HG03045 (cell line): ENCODE measurements around the gene MAN1B1.

ENCODE experiments used
- ATAC-seq: cut with Tn5 transposase; IDR thresholded peaks from one replicate; pipeline ENCODE4 v1.9.1; 2021; ENCODE audit warnings: mild to moderate bottlenecking, moderate library complexity; ENCODE audit not compliant: unreplicated experiment

MAN1B1 gene

DNA sequence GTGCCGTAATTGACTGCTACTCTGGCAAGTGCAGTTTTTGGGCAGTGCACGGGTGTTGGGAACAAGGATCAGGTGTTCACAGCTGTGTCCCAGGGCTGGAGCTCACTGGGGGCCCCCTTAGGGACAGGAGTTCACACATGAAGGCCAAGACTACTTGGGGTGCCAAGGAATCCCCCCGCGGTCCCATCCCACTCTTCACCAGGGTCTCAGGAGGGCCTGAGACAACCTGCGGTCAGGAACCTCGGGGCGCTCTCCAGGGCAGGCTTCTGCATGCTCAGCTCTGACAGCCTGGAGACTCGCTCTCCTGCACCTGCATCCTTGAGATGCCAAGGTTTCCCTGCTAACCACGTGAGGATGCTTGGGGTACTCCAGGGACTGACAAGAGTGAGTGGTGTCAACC, 2.3 kb upstream of the MAN1B1 start:
- no peak for ATAC-seq

DNA sequence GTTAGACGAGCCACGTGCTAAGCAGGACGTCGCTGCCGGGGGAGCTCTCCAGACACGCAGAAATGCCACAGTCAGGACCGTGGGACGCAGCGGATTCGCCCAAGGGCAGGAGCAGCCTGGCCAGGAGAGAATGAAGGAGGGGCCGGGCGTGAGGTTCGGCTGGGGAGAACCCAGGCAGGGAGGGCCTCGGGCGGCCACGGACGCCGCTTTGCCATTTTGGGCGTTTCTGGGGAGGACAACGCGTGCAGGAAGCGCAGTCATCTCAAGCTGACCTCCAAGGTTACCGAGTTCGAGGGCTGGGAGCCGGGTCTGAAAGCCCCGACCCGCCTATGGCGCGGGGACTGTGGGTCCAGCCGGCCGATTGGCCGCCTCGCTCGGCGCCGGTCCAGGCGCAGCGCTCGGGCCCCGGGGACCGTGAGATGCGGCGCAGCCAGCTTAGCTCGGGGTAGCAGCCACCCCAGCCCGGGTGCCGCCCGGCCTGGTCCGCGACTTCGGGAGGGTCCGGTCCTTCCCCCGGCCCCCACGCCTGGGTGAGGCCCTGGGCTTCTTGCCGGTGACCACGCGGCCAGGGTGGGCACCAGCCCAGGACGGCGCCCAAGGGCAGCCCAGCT, 760 bp upstream of the MAN1B1 start:
- ATAC-seq: peak; percentile 14

DNA sequence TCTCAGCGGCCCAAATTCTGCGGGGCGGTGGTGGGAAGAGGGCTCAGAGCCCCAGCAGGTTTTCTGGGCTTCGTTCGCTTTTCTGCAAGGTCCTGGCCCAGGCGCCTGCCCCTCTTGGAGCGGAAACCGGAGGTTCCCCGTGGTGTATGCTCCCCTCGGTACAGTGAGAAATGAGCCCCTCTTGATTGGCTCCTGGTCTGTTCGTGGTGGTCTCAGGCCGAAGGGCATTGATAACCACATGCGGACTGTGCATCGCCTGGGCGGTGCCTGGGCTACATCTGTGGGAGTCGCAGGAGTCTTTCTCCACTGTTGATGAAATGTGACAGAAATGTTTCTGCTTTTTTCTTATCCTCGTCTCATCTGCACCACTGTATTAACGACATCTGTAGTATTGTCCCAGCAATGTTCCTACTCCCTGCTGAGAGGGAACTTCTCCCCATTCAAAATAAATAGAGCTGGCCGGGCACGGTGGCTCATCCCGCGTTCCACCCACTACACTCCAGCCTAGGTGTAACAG, 682 bp downstream of the MAN1B1 start:
- peak; percentile 2 for ATAC-seq

GRCh38 chr9:137088121-137088520, 1.3 kb downstream of the MAN1B1 start:
- ATAC-seq: no peak

GRCh38 chr9:137089232-137089947, 2.6 kb downstream of the MAN1B1 start:
- no peak for ATAC-seq

GRCh38 chr9:137095664-137096517, 9.1 kb downstream of the MAN1B1 start:
- ATAC-seq: peak; percentile 67

DNA sequence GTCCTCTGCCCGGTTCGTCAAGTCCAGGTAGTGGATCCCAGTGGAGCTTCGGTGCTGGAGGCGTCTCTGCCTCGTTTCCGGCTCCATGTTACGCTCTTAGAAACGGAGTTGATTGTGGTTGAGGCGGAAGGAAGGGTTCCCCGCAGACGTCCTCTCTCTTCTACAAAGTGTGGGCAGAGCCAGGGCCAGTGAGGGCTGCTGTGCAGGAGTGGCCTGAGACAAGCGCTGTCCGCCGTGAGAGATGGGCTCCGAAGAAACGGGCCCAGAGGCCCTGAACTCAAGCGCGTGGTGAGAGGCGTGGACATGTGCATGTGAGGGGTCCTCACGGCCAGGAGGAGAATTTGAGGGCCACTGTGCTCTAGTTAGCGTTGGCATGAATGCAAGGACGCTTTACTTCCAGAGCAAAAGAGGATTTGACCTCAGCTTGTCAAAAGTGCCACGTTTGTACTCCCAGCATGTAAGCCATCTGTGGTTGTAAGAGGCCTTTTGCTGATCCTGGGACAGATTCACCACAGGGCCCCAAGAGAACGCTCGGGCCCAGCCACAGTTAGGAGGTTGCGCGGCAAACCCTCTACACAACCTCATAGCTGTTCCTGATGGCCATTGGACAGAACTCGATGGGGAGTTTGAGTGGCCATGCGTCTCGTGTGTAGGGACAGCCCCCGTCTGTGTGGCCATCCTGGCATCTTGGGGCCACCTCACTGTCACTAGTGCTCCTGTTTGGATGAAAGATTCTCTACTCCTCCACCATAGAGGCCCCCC, 10.2 kb downstream of the MAN1B1 start:
- ATAC-seq: no peak

GRCh38 chr9:137097761-137098462, 11.1 kb downstream of the MAN1B1 start:
- no peak for ATAC-seq

GRCh38 chr9:137099231-137099630, 12.4 kb downstream of the MAN1B1 start:
- no peak for ATAC-seq

GRCh38 chr9:137103206-137103999, 16.6 kb downstream of the MAN1B1 start:
- no peak for ATAC-seq

DNA sequence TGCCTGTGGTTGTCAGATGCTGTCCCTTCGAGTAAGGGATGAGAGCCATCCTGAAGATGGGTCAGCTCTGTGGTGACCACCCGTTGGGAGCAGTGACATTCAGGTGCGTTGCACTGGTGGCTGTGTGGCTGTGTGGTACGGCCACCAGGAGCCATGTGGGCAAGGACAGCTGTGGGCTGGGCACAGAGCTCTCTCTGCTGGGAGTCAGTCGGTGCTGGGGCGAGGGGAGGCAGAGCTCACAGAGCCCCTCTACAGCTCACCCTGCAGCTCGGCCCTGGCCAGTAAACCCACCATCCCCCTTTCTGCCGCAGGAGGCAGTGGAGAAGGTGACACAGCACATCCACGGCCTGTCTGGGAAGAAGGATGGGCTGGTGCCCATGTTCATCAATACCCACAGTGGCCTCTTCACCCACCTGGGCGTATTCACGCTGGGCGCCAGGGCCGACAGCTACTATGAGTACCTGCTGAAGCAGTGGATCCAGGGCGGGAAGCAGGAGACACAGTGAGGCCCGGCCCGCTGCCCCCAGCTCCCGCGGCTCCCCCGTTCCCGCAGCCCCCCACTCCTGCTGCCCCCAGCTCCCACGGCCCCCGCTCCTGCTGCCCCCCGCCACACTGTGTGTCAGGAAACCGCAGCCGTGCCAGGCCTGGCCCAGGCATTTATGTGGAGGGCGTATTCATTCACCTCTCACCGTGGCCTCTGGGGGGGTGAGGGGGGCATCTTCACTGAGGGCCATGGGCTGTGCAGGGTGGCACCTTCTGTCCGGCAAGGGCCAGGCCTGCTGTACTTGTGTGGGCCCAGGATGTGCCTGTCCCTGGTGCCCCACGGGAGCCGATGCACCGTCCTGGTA, 19.3 kb downstream of the MAN1B1 start:
- ATAC-seq: no peak

DNA sequence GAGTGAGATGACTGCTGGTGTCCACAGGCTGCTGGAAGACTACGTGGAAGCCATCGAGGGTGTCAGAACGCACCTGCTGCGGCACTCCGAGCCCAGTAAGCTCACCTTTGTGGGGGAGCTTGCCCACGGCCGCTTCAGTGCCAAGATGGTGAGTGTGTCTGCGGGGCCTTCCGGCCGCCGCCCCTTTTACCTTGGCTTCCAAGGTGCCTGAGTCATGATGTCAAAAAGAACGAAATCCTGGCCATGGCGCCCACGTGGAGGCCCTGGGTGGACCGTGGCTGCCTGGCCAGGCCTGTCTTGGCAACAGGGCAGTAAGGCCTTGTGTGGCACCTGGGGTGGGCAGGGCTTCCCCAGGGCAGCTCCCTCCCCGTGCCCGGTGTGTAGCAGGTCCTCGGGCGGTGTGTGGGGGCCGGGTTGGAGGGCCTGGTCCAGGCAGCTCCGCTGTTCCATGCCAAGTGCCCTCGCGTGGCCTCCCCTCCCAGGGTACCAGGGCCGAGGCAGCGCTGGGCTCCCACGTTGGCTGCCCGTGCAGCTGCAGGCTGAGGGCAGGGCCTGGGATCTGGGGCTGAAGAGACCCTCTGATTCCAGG, 20.0 kb downstream of the MAN1B1 start:
- no peak for ATAC-seq

DNA sequence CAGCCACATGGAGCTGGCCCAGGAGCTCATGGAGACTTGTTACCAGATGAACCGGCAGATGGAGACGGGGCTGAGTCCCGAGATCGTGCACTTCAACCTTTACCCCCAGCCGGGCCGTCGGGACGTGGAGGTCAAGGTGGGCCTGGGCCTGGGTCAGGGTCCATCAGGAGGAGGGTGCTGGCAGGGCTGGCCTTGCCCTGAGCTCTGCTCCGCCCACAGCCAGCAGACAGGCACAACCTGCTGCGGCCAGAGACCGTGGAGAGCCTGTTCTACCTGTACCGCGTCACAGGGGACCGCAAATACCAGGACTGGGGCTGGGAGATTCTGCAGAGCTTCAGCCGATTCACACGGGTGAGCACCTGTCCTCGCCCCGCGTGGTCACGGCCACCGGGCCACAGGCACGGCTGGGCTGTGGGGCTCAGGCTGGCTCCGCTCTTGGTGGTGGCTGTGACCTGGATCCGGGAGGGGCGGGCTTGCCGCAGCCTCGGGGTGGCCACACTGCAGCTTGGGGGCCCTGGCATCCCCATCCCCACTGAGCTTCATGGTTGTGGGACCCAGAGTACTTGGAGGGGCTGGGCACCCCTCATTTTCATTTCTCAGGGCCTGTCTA, 20.6 kb downstream of the MAN1B1 start:
- no peak for ATAC-seq

GRCh38 chr9:137107982-137108381, 21.2 kb downstream of the MAN1B1 start:
- ATAC-seq: no peak

GRCh38 chr9:137108608-137109249, 21.9 kb downstream of the MAN1B1 start:
- ATAC-seq: no peak

DNA sequence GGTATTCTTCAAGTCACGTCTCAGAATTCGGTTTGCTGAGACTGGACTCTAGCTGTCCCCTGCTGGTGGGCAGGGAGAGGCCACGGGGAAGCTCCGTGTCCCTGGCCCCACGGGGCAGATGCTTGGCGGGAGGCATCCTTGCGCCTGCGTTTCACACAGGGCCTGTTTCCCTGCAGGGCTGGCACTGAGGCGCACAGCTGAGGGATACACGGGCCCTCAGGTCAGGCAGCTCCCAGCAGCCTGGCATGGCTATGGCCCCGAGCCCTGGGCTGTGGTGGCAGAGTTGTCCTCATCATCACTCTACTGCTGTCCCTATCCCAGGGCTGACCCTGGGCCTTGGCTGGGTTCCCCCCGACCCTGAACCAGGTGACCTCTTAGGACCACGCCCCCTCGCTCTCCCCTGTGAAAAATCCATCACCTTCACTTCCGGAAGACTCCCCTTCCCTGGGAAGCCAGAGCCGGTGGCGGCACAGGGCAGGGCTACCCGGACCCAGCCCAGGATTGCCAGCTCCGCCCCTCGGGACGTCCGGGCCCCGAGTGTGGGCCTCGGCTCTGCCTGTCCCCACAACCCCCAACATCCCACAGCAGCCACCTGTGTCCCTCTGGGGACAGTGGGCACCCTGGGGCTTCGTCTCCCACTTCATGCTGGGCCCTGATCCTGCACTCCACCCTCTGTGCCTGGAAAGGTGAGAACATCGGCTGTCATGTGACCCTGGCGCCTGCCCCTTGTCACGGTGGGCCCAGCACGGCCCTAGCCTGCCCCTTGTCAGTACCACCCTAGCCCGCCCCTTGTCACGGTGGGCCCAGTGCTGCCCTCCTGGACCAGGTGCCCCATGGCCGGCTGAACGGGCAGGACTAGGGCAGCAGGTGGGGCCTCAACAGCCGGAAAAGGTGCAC, 22.7 kb downstream of the MAN1B1 start:
- ATAC-seq: no peak
